LNCaP clone FGC (cell line): ENCODE data around the gene RHBDL1.
A peak's percentile ranks its signal among the peaks of the same experiment; 100 is the strongest.

Experiments
- DNase-seq: peaks from one replicate; pipeline ENCODE4 v3.0.0-alpha.2; 2011; ENCODE audit warnings: low read depth
- H3K4me3 ChIP-seq: 2 replicates; pipeline ENCODE4 v1.5.1; 2011; ENCODE audit warnings: mild to moderate bottlenecking, low read depth, low read length, control low read depth
- TF ChIP-seq, protein P1 (sequence below): IDR thresholded peaks from 2 replicates; pipeline ENCODE4 v1.5.1; 2012; ENCODE audit warnings: mild to moderate bottlenecking; ENCODE audit not compliant: control insufficient read depth, insufficient read depth; ENCODE audit errors: extremely low read depth

The RHBDL1 gene

GRCh38 chr16:633336-634050, 42.0 kb upstream of the RHBDL1 start:
- H3K4me3 ChIP-seq = no peak overlapping the region
- no peak for DNase-seq
- TF ChIP-seq, protein P1, sequence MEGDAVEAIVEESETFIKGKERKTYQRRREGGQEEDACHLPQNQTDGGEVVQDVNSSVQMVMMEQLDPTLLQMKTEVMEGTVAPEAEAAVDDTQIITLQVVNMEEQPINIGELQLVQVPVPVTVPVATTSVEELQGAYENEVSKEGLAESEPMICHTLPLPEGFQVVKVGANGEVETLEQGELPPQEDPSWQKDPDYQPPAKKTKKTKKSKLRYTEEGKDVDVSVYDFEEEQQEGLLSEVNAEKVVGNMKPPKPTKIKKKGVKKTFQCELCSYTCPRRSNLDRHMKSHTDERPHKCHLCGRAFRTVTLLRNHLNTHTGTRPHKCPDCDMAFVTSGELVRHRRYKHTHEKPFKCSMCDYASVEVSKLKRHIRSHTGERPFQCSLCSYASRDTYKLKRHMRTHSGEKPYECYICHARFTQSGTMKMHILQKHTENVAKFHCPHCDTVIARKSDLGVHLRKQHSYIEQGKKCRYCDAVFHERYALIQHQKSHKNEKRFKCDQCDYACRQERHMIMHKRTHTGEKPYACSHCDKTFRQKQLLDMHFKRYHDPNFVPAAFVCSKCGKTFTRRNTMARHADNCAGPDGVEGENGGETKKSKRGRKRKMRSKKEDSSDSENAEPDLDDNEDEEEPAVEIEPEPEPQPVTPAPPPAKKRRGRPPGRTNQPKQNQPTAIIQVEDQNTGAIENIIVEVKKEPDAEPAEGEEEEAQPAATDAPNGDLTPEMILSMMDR = no peak

DNA sequence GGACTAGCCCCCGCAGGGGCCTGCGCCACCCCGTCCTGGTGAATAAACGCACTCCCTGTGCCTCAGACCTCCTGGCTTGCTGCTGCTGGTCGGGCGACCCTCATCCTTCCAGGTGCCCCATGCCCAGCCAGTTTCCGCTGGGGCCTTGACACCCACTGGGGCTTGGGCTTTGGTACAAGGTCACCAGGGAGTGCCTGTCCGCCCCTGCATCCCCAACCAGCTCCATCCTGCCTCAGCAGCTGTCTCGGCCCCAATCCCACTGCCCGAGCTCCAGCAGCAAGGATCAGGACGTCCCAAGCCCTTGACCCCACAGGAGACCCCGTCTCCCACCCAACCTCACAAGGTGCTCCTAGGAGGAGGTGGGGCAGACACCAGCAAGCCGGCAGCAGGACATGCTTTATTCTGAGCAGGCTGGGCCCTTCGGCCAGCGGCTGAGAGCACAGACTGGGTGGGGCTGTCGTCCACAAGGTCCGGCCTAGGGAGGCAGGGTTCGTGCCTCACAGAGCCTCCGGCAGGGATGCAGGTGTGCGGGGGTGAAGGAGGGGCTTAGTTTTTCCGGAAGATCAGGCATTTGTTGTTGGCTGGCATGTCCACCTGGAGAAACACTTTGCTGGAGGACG, 41.3 kb upstream of the RHBDL1 start:
- no peak for DNase-seq
- TF ChIP-seq, protein P1 = no peak
- no peak overlapping the region for H3K4me3 ChIP-seq

GRCh38 chr16:634996-635395, 40.5 kb upstream of the RHBDL1 start:
- peak overlapping the region; percentile 87 for H3K4me3 ChIP-seq
- TF ChIP-seq, protein P1 = no peak
- no peak for DNase-seq

DNA sequence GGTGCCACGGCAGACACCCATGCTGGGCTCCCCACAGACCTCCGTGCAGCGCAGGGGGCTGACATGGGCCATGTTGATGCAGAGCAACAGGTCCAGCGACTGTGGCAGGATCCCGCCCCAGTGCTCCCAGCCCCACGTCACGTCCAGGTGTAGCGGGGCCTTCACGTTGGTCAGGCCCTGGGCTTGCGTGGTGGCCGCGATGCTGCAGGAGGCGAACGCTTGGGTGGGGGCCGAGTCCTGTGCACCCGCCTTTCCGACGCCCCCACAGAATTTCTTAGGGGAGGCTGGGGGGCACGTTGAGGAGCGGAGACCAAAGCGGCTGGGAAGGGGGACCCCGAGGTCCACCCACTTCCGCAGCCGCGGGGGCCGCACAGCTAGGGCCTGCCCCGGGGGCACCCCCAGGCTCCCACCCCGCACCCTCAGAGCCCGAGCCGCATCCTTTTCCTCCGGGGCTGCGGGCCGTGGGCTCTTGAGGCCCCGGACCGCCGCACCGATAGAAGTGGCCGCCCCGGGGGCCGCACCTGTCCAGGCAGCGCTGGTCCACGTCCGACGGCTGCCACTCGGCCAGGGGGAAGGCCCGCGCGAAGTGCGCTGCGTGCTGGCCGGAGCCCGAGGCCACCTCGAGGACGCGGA, 39.8 kb upstream of the RHBDL1 start:
- H3K4me3 ChIP-seq = peak overlapping the region; percentile 87
- TF ChIP-seq, protein P1 = no peak
- no peak for DNase-seq

DNA sequence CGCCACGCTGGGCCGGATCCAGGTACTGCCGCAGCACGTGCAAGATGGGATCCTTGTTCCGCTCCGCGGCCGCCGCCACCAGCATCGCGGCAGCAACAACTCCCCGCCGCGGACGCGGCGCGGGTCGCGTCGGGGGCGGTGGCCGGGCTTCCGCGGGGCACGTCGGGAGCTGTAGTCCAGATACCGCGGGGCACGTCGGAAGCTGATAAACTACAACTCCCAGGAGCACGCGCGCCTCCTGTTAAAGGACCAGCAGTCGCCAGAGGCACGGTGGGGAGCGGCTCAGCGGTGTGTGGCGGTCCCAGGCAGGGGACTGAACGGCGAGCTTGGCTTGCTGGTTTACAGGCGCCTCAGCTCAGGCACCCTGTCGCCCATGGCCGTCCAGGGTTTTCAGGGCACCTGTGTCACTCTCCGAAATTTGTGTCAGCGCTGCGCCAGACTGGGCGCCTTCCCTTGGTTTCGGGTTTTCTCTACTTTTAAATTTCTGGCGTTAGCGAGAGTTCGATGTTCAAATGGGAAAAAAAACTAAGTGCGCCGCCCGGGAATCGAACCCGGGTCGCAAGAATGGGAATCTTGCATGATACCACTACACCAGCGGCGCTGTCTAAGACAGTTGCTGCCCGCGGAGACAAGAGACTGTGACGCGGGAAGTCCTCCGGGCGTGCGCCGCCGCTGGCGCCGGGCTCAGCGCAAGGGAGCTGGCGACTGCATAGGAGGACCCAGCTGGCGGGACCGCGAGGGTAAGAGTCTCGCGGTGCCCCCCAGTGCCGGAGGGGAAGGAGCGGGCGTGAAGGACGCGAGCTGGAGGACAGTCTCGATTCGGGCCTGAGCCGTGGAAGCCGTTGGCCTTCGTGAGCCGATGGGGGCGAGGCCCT, 39.0 kb upstream of the RHBDL1 start, which contains the start of gene METTL26:
Gene METTL26 (minus strand): TSS at position 100 of the 875 bp plus-strand sequence. CDS start 15 bp downstream, at position 85.
- DNase-seq = peak; percentile 84
- H3K4me3 ChIP-seq = peak within 1 kb of the TSS; percentile 87
- TF ChIP-seq, protein P1 = 0 out of 2 replicates have a peak, but pooled peaks have one; percentile 21
